Measurements from ENCODE around the gene FBXO31. TPM values are rescaled to one million over a fixed set of nuclear protein-coding genes. Genes with fewer than 3 reads are reported as not detected.
A peak's percentile ranks its signal among the peaks of the same experiment; 100 is the strongest.

The FBXO31 gene
- total RNA-seq, 2 donors from 2014 or later = 39.5 to 65.8 TPM

GRCh38 chr16:87319011-87319410, 64.6 kb downstream of the FBXO31 start:
- Histone ChIP-seq H3K27ac (no peak overlapping the region), H3K4me3 (no peak overlapping the region), H3K27me3 (replicated peaks; ENCODE audit: insufficient read depth) (no peaks in the 10 kb centered on the region), H3K36me3 (no peaks in the 10 kb centered on the region), H3K9me3 (no peaks in the 10 kb centered on the region), H3K4me1 (replicated peaks) (peaks cover 6% of the 10 kb centered on the region)
- TF ChIP-seq POLR2A (IDR thresholded peaks at IDR 0.05) (no peak), CTCF (IDR thresholded peaks at IDR 0.05) (no peak), POLR2AphosphoS5 (IDR thresholded peaks at IDR 0.05) (no peak)
- intact Hi-C loops (cut with DNase I) = loop anchor here (10.0 kb wide), 1 partner anchor 176 kb away; the partner anchor contains the start of gene ZCCHC14
- no peak for DNase-seq (ENCODE audit: low spot score)

GRCh38 chr16:87317750-87318644, 65.6 kb downstream of the FBXO31 start:
- intact Hi-C loops (cut with DNase I) = loop anchor here (2.0 to 10.0 kb wide), 2 partner anchors 75 to 177 kb away; partner anchors contain the start of genes MAP1LC3B and ZCCHC14
- Histone ChIP-seq H3K36me3 (no peaks in the 10 kb centered on the region), H3K27me3 (replicated peaks; ENCODE audit: insufficient read depth) (no peaks in the 10 kb centered on the region), H3K27ac (peak overlapping the region; percentile 80 to 90), H3K4me3 (peak overlapping the region; percentile 88 to 99), H3K4me1 (replicated peaks) (peaks cover 6% of the 10 kb centered on the region), H3K9me3 (no peaks in the 10 kb centered on the region)
- DNase-seq (ENCODE audit: low spot score) = no peak
- WGBS = 6% methylated on average over 28 of the region's 28 CpGs
- no peak for TF ChIP-seq CTCF (IDR thresholded peaks at IDR 0.05)
- no peak for TF ChIP-seq POLR2A (IDR thresholded peaks at IDR 0.05)
- TF ChIP-seq POLR2AphosphoS5 (IDR thresholded peaks at IDR 0.05) = no peak

- Histone ChIP-seq H3K27ac (peak within 1 kb of the TSS; percentile 80 to 90), H3K4me3 (peak within 1 kb of the TSS; percentile 88 to 99), H3K9me3 (no peaks in the 10 kb centered on the region), H3K27me3 (replicated peaks; ENCODE audit: insufficient read depth) (no peaks in the 10 kb centered on the region), H3K36me3 (no peaks in the 10 kb centered on the region), H3K4me1 (replicated peaks) (peaks cover 6% of the 10 kb centered on the region)
- WGBS = under 1% methylated on average over 30 of the region's 64 CpGs
- DNase-seq (ENCODE audit: low spot score) = peak; percentile 96
- intact Hi-C loops (cut with DNase I) = loop anchor here (2.0 to 10.0 kb wide), 2 partner anchors 76 to 178 kb away; partner anchors contain the start of genes MAP1LC3B and ZCCHC14
- TF ChIP-seq POLR2AphosphoS5 (IDR thresholded peaks at IDR 0.05) = peak; percentile 94
- TF ChIP-seq POLR2A (IDR thresholded peaks at IDR 0.05) = peak; percentile 77
- peak in 3 of 4 experiments; percentile 30 to 67 (median 64) for TF ChIP-seq CTCF (IDR thresholded peaks at IDR 0.05)
These were observed 66.4 kb downstream of the FBXO31 start, which contains the start of gene C16orf95 for GRCh38 chr16:87316923-87317749. TSS of gene C16orf95 (minus strand) at chr16:87317392. CDS start at chr16:87317242, 150 bp downstream.

GRCh38 chr16:87316450-87316922, 67.1 kb downstream of the FBXO31 start:
- DNase-seq (ENCODE audit: low spot score) = no peak
- H3K27ac ChIP-seq = peak overlapping the region; percentile 80 to 90
- WGBS = 98% methylated on average over 4 of the region's 4 CpGs
- H3K27me3 ChIP-seq (replicated peaks; ENCODE audit: insufficient read depth) = no peaks in the 10 kb centered on the region
- intact Hi-C loops (cut with DNase I) = loop anchor here (2.0 to 10.0 kb wide), 2 partner anchors 76 to 178 kb away; partner anchors contain the start of genes MAP1LC3B and ZCCHC14
- peak overlapping the region; percentile 88 to 99 for H3K4me3 ChIP-seq
- TF ChIP-seq POLR2A (IDR thresholded peaks at IDR 0.05) (no peak), CTCF (IDR thresholded peaks at IDR 0.05) (no peak), POLR2AphosphoS5 (IDR thresholded peaks at IDR 0.05) (no peak)
- no peaks in the 10 kb centered on the region for H3K36me3 ChIP-seq
- peaks cover 6% of the 10 kb centered on the region for H3K4me1 ChIP-seq (replicated peaks)
- no peaks in the 10 kb centered on the region for H3K9me3 ChIP-seq
